HG03342 (cell line): ENCODE measurements around the gene PAX4.
A peak's percentile ranks its signal among the peaks of the same experiment; 100 is the strongest.

ENCODE experiments used
- ATAC-seq: cut with Tn5 transposase; IDR thresholded peaks from one replicate; pipeline ENCODE4 v1.9.1; 2021; ENCODE audit warnings: mild to moderate bottlenecking, moderate library complexity; ENCODE audit not compliant: unreplicated experiment

PAX4 gene

GRCh38 chr7:127632276-127632910, 14.5 kb upstream of the PAX4 start:
- no peak for ATAC-seq

GRCh38 chr7:127629268-127629854, 11.4 kb upstream of the PAX4 start:
- ATAC-seq: peak; percentile 91

GRCh38 chr7:127628445-127628844, 10.5 kb upstream of the PAX4 start:
- no peak for ATAC-seq

GRCh38 chr7:127625331-127625730, 7.4 kb upstream of the PAX4 start:
- ATAC-seq: no peak

GRCh38 chr7:127620406-127621233, 2.7 kb upstream of the PAX4 start:
- ATAC-seq: no peak

GRCh38 chr7:127619681-127620405, 1.9 kb upstream of the PAX4 start:
- ATAC-seq: no peak

- no peak for ATAC-seq
These were observed 833 bp upstream of the PAX4 start for GRCh38 chr7:127618775-127619174.

GRCh38 chr7:127616724-127617123, 1.2 kb downstream of the PAX4 start:
- ATAC-seq: no peak

GRCh38 chr7:127612263-127612662, 5.7 kb downstream of the PAX4 start:
- no peak for ATAC-seq

- no peak for ATAC-seq
These were observed 8.6 kb downstream of the PAX4 start for GRCh38 chr7:127609297-127609696.

GRCh38 chr7:127608446-127608845, 9.5 kb downstream of the PAX4 start:
- ATAC-seq: no peak

GRCh38 chr7:127600885-127601284, 17.1 kb downstream of the PAX4 start:
- no peak for ATAC-seq

GRCh38 chr7:127598318-127598717, 19.6 kb downstream of the PAX4 start:
- ATAC-seq: no peak

GRCh38 chr7:127595737-127596136, 22.2 kb downstream of the PAX4 start:
- no peak for ATAC-seq

- no peak for ATAC-seq
These were observed 23.5 kb downstream of the PAX4 start for GRCh38 chr7:127594490-127594889.

- no peak for ATAC-seq
These were observed 25.4 kb downstream of the PAX4 start for GRCh38 chr7:127592550-127592949.

GRCh38 chr7:127591591-127591990, 26.4 kb downstream of the PAX4 start:
- ATAC-seq: no peak

- ATAC-seq: no peak
These were observed 26.8 kb downstream of the PAX4 start for GRCh38 chr7:127591189-127591588.

GRCh38 chr7:127589896-127590295, 28.0 kb downstream of the PAX4 start:
- no peak for ATAC-seq

GRCh38 chr7:127588697-127589482, 29.1 kb downstream of the PAX4 start:
- peak; percentile 1 for ATAC-seq
